HG03196 (cell line): ENCODE measurements around the gene HRC.
A peak's percentile ranks its signal among the peaks of the same experiment; 100 is the strongest.
"Not testable (repeated sequence)": the region's sequence is repeated elsewhere in the genome, so short reads cannot be mapped to it uniquely, and the experiment has no call there.

ENCODE experiments used
- ATAC-seq: cut with Tn5 transposase; IDR thresholded peaks from one replicate; pipeline ENCODE4 v1.9.1; 2021; ENCODE audit not compliant: unreplicated experiment

The HRC gene

GRCh38 chr19:49136771-49137171 is 18.4 kb downstream of the HRC start:
- no peak for ATAC-seq

- ATAC-seq = no peak
Observed at GRCh38 chr19:49135686-49136085, 19.5 kb downstream of the HRC start.

- no peak for ATAC-seq
Observed at GRCh38 chr19:49133621-49134454, 21.4 kb downstream of the HRC start.

GRCh38 chr19:49132974-49133609 is 22.1 kb downstream of the HRC start:
- ATAC-seq = no peak

- no peak for ATAC-seq
Observed at GRCh38 chr19:49130325-49130724, 24.9 kb downstream of the HRC start.

- no peak for ATAC-seq
Observed at GRCh38 chr19:49129238-49129583, 26.0 kb downstream of the HRC start.

GRCh38 chr19:49128545-49129237 is 26.5 kb downstream of the HRC start:
- ATAC-seq = no peak

- peak; percentile 88 for ATAC-seq
Observed at GRCh38 chr19:49127674-49128544, 27.3 kb downstream of the HRC start.

GRCh38 chr19:49127225-49127624 is 28.0 kb downstream of the HRC start:
- ATAC-seq = not testable (repeated sequence)

GRCh38 chr19:49126575-49126974 is 28.6 kb downstream of the HRC start:
- ATAC-seq = no peak

- ATAC-seq = no peak
Observed at GRCh38 chr19:49125025-49125731, 30.0 kb downstream of the HRC start.

- not testable (repeated sequence) for ATAC-seq
Observed at GRCh38 chr19:49123285-49123684, 31.9 kb downstream of the HRC start.

- not testable (repeated sequence) for ATAC-seq
Observed at GRCh38 chr19:49121841-49122240, 33.4 kb downstream of the HRC start.

GRCh38 chr19:49120868-49121267 is 34.3 kb downstream of the HRC start:
- ATAC-seq = no peak

- ATAC-seq = no peak
Observed at GRCh38 chr19:49120325-49120683, 34.9 kb downstream of the HRC start.

- ATAC-seq = no peak
Observed at GRCh38 chr19:49119411-49120324, 35.5 kb downstream of the HRC start, which contains the start of gene PPFIA3. Gene PPFIA3, plus strand, starts transcription at chr19:49119544. Its CDS starts 8,330 bp downstream, at chr19:49127874.

- peak; percentile 70 for ATAC-seq
Observed at GRCh38 chr19:49118565-49119410, 36.4 kb downstream of the HRC start, which contains the start of gene C19orf73. Gene C19orf73, minus strand, starts transcription at chr19:49119143. Its CDS starts 121 bp downstream, at chr19:49119022.
